HG03342 (cell line): ENCODE results near the gene RPS6KA4.
"Not testable (repeated sequence)": the region's sequence is repeated elsewhere in the genome, so short reads cannot be mapped to it uniquely, and the experiment has no call there.

Experiments used
- ATAC-seq: cut with Tn5 transposase; IDR thresholded peaks from one replicate; pipeline ENCODE4 v1.9.1; 2021; ENCODE audit warnings: mild to moderate bottlenecking, moderate library complexity; ENCODE audit not compliant: unreplicated experiment

RPS6KA4 gene

GRCh38 chr11:64358907-64359711, at the start of gene RPS6KA4:
Gene RPS6KA4 (plus strand): TSS chr11:64359162. CDS start chr11:64359236, 74 bp downstream.
- peak; percentile 58 for ATAC-seq

GRCh38 chr11:64312947-64313346, 46.0 kb upstream of the RPS6KA4 start:
- ATAC-seq = no peak

- no peak for ATAC-seq
Measured at GRCh38 chr11:64313491-64314145, 45.3 kb upstream of the RPS6KA4 start.

- ATAC-seq = no peak
Measured at GRCh38 chr11:64314146-64314804, 44.7 kb upstream of the RPS6KA4 start.

GRCh38 chr11:64314805-64315561, 44.0 kb upstream of the RPS6KA4 start:
- ATAC-seq = no peak

- ATAC-seq = not testable (repeated sequence)
Measured at GRCh38 chr11:64315667-64316526, 43.1 kb upstream of the RPS6KA4 start.

- ATAC-seq = no peak
Measured at GRCh38 chr11:64316672-64317324, 42.2 kb upstream of the RPS6KA4 start.

GRCh38 chr11:64317325-64317960, 41.5 kb upstream of the RPS6KA4 start, which contains the start of gene TRMT112:
Gene TRMT112 (minus strand): TSS chr11:64317559. CDS start chr11:64317526, 33 bp downstream.
- peak; percentile 60 for ATAC-seq

GRCh38 chr11:64317961-64318765, 40.8 kb upstream of the RPS6KA4 start, which contains the start of gene PRDX5:
Gene PRDX5 (plus strand): TSS chr11:64318121. CDS start chr11:64318216, 95 bp downstream.
- peak; percentile 76 for ATAC-seq

GRCh38 chr11:64318766-64319761, 39.9 kb upstream of the RPS6KA4 start:
- ATAC-seq = no peak

GRCh38 chr11:64320556-64320955, 38.4 kb upstream of the RPS6KA4 start:
- no peak for ATAC-seq

GRCh38 chr11:64321026-64321425, 37.9 kb upstream of the RPS6KA4 start:
- no peak for ATAC-seq

GRCh38 chr11:64321533-64321932, 37.4 kb upstream of the RPS6KA4 start:
- ATAC-seq = no peak

- no peak for ATAC-seq
Measured at GRCh38 chr11:64322925-64323260, 36.1 kb upstream of the RPS6KA4 start.

- no peak for ATAC-seq
Measured at GRCh38 chr11:64323373-64323772, 35.6 kb upstream of the RPS6KA4 start.

- ATAC-seq = not testable (repeated sequence)
Measured at GRCh38 chr11:64323984-64324383, 35.0 kb upstream of the RPS6KA4 start.
